NCI-H1694 treated with DMSO at 0.1 percent for 48 hours (cell line): ENCODE data around the gene ITPA.
A peak's percentile ranks its signal among the peaks of the same experiment; 100 is the strongest.

Experiments used
- DNase-seq: peaks from one replicate; lab custom pipeline; 2025; lab: John Stamatoyannopoulos, UW

Gene ITPA

DNA sequence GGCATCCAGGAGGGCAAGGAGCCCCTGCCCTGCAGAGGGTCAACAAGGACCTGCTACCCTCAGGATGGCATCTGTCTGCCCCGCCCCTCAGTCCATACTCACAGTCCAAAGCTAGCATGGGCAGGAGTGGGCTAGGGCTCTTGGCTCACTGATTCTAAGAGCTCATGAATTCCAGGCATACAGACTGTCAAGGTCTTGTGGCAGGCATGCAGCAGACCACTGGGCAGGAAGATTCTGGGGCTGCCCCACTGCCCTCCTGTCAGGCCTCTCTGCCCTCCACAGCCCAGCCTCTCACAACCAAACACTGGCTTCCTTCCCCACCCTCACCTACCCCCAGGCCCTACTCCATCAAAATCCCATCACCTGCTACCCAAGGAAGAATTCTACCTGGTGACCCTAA is 35.3 kb downstream of the ITPA start:
- DNase-seq: no peak

DNA sequence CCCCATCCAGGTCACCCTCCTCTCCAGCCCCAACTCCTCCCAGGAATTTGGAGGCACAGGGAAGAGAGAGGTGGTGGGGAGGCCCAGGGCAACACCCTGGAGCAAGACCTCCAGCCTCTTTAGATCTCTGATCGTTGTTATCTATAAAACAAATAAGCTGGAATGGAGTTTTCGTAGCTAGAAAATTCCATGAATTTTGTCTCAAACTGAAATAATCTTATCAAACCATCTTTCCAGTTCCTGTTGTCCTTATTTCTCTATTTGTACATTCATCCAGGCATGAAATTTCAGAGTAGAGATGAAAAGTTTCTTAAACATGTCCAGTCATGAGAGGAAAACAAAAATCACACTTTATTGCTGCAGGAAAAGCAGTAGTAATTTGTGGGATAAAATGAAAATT is 35.9 kb downstream of the ITPA start:
- DNase-seq: no peak

DNA sequence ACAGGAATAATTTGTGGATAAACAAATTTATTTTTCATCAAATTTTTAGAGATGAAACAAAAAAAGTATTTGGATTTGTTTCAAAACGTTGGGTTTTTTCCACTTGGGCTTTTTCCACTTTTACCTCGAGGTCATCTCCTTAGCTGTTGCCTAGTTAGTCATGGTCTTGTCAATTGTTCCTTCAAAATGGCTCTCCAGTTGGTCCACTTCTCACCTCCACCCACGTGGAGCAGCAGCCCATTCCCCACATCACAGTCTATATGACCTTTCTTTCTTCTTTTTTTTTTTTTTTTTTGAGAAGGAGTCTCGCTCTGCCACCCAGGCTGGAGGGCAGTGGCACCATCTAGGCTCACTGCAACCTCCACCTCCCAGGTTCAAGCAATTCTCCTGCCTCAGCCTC is 36.4 kb downstream of the ITPA start:
- DNase-seq: no peak

DNA sequence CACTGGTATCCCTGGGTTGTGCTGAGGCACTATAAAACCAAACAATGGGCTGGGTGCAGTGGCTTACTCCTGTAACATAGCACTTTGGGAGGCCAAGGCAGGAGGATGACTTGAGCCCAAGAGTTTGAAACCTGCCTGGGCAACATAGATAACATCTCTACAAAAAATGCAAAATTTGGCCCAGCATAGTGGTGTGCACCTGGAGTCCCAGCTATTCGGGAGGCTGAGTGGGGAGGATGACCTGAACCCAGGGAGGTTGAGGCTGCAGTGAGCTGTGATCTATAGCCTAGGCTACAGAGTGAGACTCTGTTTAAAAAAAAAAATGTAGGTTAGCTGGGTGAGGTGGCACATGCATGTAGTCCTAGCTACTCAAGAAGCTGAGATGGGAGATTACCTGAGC is 37.4 kb downstream of the ITPA start:
- no peak for DNase-seq

DNA sequence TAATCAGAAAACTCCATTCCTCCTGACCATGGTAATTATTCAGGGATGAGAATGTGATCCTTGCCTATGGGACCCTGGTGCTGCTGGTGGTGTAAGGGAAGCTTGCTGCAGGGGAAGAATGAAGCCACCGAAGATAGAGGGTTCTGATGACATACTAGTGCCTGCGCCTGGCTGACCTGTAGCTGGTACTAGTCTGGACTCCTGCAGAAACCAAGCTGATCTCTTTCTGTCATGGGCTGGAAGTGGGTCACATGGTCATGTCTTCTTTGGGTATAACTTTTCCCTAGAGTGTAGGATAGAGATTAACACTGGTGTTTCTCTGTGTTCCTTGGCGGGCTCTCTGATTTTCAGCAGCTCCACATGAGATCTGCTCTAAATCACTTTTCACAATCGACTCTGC is 38.3 kb downstream of the ITPA start:
- DNase-seq: no peak

DNA sequence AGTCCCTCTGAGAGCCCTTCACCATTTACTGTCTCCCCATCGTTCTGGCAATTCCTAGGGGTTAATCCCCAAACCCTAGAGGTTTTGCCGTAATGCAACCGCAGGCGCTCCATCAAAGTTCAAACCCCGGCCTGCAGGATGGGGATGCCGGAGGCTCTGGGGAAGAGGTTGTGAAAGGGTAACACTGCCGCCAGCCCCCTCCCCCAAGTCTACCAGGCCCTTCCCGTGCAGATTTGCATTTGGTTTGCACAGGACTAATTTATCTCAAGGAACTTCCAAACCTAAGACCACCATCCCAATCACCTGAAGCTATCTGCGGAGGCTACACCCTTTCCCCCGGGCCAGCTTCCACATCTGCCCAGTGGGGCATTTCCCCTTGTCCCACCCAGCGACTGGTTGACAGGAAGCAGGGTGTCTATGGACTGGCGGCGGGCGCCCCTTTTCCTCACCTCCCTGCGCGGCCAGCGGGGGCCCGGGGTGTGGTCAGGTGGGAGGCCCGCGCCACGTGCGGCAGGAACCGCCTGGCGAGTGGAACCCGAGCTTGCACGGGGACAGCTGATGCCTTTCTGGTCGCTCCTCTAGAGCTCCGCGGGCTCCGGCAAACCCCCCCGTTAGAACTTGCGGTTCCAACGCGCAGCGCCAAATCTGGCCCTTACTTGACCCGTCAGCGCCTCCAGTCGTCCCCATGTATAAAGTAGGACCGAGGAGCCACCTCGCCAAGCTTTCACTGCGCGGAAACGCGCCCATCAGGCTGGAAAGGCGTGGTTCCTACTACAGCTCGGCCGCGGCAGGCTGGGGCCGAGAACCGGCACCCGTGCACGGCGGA is 39.1 kb downstream of the ITPA start:
- DNase-seq: no peak

DNA sequence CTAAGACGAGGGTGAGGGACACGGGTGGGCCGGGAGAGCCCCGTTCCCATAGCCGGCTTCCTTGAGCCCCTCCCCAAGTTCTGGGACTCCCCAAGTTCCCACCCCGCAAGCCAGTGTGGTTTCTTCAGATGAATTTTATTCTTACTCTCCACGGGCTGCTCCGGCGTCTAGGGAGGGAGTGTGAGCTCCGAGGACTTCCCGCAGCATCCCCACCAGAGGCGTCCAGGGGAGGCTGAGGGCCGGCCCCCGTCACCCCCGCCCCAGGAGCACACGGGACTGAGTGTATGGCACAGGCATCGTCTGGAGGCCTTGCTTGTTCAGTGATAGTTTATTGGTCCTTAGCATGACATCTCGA is 39.7 kb downstream of the ITPA start:
- DNase-seq: no peak

DNA sequence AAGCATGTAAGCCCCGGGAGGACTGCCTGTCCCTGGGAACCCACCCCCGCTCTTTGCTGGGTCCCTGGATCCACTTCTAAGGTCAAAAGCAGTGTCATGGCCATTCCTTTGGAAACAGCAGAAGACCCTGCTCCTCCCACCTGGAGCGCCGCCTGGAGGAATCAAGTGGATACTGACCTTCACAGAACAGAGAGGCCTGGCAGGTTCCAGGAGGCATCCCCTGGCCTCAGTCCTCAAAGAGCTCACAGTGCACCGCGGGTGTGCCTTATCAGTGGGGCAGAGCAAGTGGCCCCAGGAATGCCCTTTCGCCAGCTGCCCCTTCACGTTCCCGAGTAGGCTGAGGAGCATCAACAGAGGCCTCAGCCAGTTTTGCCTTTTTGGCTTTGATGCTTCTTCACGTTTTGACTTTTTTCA is 40.8 kb downstream of the ITPA start:
- peak; percentile 8 for DNase-seq

DNA sequence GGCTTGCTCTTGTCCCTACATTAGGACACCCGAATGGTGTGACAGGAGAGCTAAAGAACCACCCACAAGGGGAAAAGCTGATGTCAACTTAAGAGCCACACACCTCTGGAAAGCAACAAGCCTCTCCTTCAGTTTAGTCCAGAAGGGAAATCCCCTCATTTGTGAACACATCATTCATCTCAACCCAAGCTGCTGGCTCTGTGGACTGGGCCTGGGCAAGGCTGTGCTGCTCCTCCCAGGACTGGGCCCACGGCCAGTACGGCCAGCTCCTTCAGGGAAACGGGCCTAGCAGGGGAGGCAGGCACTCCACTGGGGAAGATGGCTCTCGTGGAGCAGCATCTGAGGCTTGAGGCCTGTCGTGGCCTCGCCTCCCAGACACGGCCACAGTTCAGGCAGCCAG is 42.5 kb downstream of the ITPA start:
- DNase-seq: no peak

DNA sequence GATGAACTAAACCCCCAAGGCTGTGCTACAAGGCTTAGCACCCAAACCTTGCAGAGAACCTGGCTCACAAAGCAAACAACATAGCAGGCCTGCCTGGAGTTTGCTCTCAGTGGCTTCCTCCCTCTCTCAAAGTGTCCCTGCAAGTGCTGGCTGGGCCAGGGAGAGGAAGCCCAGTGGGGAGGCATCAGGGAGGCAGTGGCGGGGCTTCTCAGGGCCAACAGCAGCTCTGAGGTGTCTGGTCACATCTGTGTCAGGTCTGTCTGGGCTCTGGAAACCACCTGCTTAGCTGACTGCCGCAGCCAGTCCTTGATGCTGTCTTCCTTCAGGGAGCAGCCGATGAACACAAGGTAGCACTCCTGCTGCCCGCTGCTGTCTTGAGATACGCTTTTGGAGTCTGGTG is 46.4 kb downstream of the ITPA start:
- no peak for DNase-seq

DNA sequence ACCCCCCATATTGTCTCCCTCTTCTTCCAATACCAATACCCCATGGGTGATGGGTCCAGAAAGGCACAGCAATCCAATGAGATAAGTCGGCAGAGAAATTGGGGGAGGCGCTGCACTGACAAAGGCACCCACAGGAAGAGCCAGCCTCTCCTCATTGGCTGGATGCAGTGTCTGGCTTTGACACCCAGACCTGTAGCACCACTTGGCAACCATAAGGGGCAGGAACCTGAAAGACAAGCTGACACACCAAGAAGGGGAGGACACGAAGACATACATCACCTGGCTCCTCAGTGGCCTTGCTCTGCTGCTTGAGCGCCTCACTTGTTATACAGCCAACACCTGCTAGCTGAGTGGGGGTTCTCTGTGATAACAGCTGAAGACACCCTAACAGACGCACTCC is 49.1 kb downstream of the ITPA start:
- DNase-seq: no peak

DNA sequence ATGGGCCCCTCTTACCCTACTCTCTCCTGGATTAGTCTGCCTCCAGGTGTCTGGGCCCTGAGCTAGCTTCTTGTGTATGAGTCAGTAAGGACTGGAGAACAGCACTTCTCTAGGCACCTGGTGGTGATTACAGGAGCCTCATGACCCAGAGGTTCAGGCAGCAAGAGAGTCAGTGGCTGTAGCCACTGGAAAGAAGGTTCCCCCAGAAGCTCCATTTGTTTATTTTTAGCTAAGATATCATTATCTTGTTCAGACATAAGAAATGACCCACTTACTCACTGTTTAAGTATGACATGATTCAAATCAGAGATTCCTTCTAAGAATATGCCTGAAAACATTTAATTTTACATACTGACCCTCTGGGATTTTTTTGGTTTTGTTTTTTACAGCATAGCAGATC is 53.3 kb downstream of the ITPA start:
- no peak for DNase-seq

DNA sequence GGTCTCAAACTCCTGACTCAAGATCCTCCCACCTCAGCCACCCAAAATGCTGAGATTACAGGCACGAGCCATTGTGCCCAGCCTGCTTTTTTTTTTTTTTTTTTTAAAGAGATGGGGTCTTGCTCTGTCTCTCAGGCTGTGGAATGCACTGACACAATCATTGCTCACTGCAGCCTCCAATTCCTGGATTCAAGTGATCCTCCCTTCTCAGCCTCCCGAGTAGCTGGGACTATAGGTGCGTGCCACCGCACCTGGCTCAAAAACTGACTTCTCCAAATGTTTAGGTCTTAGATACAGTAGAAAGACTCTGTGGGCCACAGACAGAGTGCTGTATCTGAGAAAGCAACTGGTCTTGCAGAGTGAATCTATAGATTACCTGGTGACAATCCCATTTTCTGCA is 60.8 kb downstream of the ITPA start:
- DNase-seq: no peak

DNA sequence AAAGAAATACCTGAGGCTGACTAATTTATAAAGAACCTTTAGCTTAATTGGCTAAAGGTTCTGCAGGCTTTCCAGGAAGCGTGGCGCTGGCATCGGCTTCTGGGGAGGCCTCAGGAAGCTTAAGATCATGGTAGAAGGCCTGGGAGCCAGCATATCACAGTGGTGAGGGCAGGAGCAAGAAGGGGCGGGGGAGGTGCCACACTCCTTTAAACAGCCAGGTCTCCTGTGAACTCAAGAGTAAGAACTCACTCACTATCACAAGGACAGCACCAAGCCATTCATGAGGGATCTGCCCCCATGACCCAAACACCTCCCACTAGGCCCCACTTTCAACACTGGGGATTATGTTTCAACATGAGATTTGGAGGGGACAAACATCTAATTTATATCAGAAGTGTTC is 64.1 kb downstream of the ITPA start:
- DNase-seq: no peak
